GM19455 (cell line): ENCODE data around the gene LCE3A.
"Not testable (repeated sequence)": the region's sequence is repeated elsewhere in the genome, so short reads cannot be mapped to it uniquely, and the experiment has no call there.

Source experiments
- ATAC-seq: cut with Tn5 transposase; IDR thresholded peaks from one replicate; pipeline ENCODE4 v1.9.1; 2021; ENCODE audit not compliant: unreplicated experiment

The LCE3A gene, protein sequence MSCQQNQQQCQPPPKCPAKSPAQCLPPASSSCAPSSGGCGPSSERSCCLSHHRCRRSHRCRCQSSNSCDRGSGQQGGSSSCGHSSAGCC

DNA sequence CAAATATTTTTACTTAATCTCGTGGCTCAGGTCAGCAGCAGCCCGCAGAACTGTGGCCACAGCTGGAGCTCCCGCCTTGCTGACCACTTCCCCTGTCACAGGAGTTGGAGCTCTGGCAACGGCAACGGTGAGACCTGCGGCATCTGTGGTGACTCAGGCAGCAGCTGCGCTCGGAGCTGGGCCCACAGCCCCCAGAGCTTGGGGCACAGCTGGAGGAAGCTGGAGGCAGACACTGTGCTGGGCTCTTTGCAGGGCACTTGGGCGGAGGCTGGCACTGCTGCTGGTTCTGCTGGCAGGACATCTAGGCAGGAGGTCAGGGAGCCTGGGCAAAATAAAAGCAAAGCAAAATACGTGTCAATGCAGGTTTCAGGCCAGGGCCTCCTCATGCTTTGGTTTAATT, at the start of gene LCE3A:
LCE3A (minus strand) TSS at position 301 of the 400 bp plus-strand sequence; CDS start at position 301, 0 bp downstream.
- ATAC-seq, result no peak

DNA sequence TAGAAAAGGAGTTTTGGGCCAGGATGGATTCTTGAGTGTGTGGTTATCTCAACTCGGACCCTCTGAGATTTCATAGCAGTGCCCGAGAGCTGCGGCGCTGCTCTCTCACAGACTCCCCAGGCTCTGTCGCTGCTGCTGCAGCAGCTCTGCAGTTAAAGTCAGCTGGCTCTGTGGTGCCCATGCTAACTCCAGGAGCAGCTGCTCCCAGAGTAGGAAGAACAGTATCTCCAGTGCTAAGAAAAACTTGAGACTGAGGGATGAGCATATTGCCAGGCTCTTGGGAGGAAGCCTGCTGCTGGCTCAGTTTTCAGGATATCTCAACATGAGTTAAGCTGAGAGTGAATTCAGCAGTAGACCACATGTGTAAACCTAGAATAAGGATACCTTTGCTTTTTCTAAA, 44.7 kb upstream of the LCE3A start:
- no peak for ATAC-seq

DNA sequence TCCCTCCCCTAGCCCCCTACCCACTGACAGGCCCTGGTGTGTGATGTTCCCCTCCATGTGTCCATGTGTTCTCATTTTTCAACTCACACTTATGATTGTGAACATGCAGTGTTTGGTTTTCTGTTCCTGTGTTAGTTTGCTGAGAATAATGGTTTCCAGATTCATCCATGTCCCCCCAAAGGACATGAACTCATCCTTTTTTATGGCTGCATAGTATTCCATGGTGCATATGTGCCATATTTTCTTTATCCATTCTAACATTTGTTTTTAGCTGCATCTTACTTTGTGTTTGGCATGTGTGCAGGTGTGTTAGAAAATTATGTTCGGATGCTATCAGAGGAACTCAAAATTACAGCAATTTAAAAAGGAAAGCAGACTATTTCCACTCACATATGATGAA, 43.3 kb upstream of the LCE3A start:
- not testable (repeated sequence) for ATAC-seq

DNA sequence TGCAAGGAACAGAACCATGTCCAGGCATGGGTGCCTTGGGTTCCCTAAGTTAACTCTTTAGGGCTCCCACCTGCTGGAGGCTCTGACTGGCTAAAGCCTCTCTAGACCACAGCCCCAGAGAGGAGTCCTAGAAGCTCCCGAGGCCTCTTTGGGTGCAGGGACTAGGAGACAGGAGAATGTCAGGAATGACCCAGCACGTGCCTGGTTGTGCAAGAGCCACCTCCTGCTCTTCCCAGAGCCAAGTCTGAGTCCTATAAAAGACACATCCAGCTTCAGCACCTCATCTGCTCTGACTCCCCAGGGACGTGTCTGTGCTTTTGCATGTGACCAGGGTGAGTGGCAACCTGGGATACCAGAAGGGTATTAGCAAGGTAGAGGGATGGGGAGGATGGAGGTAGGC, 40.2 kb upstream of the LCE3A start, which contains the start of gene LCE2D:
LCE2D (plus strand) TSS at position 283 of the 400 bp plus-strand sequence. CDS start 726 bp downstream, outside the sequence.
- no peak for ATAC-seq

DNA sequence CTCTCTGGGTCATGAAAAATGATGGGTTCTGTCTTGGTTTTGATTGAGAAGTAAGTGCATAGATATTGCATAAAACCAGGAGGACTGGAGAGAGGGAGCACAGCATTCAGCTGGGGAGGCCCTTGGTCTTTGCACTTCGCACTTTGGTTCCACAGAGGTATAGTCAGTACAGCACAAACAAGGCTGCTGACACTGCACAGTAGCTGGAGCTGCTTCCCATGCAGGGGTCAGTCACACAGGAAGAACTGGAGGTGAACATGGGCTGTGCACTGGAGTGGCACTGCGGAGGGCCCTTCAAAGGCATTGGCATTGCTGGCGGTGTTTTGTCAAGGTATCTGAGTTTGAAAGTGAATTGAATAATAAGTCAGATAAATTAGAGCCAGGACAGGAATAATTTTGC, 35.7 kb upstream of the LCE3A start:
- no peak for ATAC-seq

DNA sequence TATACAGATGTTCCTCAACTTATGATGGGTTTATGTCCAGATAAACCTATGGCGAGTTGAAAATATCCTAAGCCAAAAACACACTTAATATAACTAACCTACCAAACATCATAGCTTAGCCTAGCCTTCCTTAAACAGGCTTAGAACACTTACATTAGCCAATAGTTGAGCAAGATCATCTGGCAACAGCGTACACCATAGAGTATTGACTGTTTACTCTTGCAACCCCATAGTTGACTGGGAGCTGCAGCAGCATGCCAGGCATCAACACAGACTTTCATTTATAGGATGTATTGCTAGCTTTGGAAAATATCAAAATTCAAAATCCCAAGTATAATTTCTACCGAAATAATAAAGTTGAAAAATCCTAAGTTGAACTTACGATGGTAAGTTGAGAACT, 34.8 kb upstream of the LCE3A start:
- ATAC-seq, result no peak

DNA sequence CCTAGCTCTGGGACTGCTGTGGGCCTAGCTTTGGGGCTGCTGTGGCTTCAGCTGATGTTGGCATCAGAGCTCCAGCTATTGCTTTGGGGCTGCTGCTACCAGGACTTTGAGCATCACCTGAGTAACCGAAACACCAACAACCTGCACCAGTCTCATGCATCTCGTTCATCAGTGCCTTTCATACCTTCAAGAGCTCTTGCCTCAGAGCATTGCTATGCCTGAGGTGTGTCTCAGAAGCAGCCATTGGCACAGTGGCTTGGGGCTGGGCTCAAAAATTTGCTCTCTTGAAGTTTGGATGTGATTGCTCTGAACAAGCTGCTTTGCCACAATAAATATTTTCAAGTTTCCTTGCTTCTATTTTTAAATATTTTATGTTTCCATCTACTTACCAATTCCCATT, 33.6 kb upstream of the LCE3A start:
- no peak for ATAC-seq

DNA sequence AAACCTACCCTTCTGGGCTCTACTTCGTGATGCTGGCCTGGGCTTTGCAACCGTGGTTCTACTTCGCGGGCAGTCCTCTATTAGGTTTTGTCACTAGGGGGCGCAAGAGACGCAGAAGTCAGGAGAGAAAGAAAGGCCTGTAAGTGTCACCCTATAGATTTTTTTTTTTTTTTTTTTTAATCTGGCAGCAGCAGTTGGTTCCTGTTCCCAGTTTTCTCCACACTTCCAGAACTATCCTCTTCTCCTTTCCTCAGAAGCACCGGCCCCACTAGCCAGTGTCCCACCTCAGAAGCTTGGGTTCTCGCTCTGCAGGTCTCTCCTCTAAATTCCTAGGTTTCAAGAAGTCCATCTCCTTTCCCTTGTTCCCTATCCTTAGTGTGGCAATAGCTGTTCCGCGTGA, 31.2 kb upstream of the LCE3A start:
- no peak for ATAC-seq

DNA sequence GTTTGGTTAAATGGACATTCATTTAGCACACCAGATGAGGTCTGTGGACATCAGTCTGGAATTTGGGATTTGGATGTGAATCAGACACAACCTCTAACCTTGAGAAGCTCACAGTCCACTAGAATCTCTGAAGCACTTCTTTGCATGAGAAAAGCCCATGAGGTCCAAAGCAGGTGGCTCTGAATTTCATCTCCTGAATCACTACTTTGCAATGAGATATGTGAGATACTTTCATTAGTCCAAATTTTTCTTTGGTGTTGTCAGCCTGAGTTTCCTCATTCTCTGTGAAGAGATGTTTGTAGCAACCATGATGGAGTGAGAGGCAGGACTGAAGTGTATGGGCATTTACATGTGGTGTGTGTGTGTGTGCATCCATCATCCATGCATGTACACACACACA, 23.8 kb upstream of the LCE3A start:
- no peak for ATAC-seq

DNA sequence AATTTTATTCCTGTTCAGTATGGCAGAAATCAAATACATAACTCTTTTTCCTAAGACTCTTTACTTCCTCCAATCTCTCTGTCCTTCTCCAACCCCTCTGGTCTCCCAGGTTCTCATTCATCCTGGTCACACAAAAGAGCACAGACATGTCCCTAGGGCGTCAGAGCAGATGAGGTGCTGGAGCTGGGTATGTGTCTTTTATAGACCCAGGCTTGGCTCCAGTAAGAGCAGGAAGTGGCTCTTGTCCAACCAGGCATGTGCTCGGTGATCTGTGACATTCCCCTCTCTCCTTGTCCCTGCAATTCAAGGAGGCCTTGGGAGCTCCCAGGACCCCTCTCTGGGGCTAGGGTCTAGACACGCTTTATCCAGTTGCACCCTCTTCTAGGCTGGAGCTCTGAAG, 22.2 kb upstream of the LCE3A start:
- no peak for ATAC-seq

DNA sequence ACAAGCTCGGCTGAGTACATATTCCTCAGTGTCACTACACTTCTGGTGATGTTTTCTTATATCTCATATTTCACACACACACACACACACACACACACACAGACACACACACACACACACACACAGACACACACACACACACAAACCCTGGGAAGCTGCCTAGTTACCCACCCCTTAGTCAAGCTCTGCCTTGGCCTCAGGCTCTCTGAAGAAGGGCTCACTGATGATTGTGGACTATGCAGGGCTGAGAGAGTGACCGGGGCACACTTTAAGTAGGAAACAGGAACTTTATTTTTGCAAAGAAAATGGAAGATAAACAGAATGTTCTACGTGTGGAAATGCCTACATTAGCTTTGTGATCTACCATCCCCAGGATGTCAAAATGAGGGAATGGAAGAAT, 21.0 kb upstream of the LCE3A start:
- no peak for ATAC-seq

DNA sequence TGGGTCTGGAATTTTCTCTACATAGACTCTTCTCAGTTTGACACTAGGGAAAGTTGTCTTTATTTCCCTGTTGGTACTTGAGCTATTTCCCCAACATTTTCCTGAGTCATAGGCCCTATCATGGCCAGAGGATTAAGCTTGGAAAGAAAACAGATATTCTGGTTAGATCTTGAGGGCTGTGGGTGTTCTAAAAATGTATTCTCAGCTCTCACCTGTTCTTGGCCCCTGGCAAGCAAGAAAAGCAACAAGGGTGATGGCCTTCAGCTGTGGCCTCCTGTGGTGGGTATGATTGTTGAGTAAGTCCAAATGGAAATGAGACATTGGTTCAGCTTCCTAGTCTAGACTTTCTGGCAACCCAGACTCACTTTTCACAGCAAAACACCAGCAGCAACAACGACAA, 17.4 kb upstream of the LCE3A start:
- no peak for ATAC-seq

DNA sequence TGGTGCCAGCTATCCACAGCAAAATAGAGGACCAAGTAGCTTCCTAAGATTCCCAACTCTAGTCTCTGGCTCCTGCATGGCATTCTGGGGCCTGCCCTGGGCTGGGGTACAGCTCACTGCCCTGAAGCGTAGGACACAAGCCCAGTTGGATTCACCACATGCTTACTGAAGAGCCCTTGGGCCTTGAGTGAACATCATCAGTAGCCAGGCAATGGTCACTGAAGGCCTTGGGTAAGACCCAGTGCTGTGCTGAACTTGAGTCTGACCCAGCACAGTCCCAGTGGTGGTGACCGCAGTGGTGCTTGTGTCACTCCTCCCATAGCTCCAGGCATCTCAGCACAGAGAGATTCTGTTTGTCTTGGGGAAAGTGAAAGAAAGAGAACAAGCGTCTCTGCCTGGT, 7.7 kb upstream of the LCE3A start:
- no peak for ATAC-seq

DNA sequence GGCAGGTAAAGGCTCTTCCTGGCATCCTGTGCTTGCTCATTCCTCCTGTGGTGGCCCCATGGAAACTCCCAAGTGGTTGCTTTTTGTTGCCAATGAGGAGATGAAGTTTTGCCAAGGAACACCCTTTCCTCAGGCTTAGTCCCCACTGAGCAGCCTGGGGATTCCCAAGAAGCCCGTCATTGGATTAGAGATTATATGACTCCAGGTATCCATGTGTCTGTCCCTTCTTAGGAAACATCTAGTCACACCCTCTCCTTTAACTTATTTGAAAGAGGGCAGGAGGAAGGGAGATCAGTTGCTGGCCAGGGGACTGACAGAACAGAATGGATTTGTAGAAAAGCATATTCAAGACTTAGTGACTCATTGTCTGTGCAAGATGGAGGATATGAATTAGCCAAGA, 3.8 kb upstream of the LCE3A start:
- no peak for ATAC-seq

DNA sequence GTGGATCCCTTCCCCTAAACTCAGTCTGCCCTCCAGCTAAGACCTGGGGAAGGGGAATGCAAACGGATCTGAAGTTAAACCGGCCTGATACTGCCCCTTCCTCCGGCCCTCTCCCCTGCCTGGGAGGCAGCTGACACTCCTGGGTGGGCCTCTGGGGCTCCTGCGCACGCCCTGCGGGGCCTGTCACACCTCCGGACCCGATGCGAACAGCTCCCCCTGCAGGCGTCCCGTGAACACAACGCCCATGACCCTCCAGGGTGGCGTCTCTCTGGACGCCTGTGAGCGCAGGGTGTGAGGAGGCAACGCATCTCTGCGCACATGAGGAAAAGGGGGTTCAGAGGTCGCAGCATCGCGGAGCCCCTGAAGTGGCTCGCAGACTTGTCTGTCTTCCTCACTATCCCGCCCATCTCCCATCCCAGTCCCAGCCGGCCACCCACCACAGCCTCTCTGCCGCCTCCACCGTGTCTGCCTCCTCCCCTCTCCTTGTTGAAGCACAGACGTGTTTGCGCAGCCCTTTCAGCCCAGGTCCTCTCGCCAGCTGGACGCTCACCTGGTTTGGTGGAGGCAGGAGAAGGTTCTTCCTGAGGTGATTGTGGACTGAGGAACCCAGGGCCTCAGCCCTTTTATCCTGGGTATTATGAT, 421 bp upstream of the LCE3A start:
- ATAC-seq, result no peak

DNA sequence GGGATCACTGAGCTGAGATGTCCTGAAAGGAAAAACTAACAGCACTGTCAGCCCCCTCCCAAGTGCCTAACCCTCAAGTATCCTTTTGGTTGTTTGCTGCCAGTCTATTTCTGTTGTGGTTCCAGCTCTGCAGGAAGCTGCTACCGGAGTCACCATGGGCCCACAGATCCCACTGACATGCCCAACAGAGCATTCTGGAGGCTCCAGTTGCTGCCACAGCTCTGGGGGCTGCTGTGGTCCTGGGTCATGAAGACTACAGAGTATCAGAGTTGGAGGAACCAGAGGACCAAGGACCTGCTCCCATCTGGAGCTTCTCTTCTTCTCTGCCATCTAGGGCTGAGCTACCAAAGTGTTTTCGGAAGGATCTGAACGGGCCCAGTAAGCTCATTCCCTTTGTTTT, 910 bp downstream of the LCE3A start:
- ATAC-seq, result no peak

DNA sequence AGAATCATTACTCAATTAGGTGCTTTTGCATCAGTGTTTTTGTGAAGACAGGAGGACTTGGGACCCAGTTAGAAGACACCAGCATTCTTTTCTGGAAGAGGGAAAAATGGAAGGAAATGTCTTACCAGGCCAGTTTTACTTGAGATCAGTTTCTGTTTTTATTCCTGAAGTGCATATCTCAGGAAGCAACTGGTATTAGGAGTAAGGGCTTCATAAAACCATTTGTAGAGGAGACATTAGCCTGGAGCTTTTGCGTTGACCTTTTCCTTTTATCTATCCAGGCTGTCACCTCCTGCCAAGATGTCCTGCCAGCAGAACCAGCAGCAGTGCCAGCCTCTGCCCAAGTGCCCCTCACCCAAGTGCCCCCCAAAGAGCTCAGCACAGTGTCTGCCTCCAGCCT, 9.4 kb downstream of the LCE3A start, which contains the start of gene LCE3B:
LCE3B (plus strand) TSS at position 301 of the 400 bp plus-strand sequence; CDS start at position 301, 0 bp downstream.
- ATAC-seq, result no peak

DNA sequence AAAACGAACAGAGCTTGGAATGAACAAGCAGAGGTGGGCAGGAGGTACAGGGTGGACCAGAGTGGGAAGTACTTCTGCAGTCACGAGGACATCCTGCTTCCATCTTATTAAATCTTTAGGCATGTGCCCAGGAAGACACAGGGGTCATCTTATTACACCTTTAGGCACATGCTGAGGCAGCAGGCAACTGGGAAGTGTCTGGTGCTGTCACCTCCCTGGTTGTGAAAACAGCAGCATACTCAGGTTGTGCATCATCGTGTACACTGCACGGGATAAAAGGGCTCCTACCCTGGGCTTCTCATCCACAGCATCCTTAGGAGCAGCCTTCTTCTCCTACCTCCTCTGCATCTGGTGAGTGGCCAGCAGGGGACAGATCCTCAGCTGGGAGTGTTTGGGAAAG, 23.0 kb downstream of the LCE3A start, which contains the start of gene LCE3C:
LCE3C (plus strand) TSS at position 301 of the 400 bp plus-strand sequence. CDS start 498 bp downstream, outside the sequence.
- no peak for ATAC-seq

DNA sequence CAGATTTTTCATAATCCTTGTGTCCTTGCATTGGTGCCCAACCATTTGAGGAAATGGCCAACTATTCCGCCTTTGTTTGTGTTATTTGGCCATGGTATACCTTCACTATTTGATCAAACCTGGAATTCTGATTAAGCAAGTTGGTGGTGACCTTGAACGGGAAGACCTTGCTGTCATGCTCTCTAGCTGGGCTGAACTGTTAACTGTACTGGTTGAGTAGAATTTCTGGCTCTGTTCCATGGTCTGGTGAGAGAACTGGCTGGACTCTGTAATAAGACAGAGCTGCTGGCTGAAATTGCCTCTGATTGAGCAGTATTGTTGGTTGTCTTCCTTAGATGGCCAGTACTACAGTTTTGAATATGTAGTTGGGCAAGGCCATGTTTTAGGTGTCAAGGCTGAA, 25.9 kb downstream of the LCE3A start:
- ATAC-seq, result no peak

DNA sequence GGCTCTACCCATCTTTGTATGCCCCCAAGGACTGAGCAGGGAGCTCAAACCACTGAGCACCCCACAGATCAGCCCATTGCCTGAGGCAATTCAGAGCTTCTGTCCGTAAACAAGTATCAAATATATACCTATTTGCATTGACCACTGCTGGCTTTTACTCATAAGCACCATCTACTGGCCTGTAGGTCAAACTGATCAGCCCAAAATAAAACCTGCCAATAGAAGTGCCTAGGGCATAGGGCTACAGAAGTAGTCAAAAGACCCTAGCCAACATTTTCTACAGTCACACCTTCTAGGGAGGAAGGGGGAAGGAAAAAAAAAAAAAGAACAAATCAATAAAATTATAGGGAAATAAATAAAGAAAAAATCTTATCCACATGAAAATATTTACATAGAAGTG, 37.3 kb downstream of the LCE3A start:
- ATAC-seq, result no peak

DNA sequence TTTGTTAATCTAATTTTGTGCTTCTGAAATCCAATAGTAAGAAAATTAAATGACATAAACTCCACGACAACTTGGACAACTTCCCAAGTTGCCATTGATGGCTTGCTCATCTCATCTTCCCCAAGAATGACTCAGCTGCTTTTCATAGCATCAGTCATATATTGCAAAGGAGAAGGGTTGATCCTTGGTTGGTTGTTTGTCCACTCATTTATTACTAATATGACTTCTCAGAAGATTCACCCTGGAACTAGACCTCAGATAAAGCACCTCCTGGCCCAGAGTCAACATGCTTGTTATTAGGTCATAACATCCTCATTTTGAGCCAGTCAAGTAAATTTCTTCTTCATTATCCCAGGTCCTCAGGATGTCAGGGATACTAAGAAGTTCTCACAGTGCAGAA, 40.3 kb downstream of the LCE3A start:
- ATAC-seq, result no peak

DNA sequence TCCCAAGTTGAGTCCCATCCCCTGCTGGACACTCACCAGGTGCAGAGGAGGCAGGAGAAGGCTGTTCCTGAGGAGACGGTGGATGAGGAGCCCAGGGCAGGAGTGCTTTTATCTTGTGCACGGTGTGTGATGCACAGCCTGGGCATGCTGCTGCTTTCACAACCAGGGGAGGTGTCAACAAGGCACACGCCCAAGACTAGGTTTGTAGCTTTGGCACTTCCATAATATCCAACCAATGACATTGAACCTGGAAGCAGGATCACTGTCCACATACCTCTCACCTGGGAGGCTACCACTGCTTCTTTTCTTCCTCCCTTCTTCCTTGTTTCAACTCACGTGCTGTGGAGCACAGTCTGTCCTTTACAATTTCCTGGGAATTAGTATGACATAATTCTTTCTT, 42.5 kb downstream of the LCE3A start, which contains the start of gene LCE3D:
LCE3D (minus strand) TSS at position 84 of the 400 bp plus-strand sequence. CDS start 580 bp downstream, outside the sequence.
- no peak for ATAC-seq

DNA sequence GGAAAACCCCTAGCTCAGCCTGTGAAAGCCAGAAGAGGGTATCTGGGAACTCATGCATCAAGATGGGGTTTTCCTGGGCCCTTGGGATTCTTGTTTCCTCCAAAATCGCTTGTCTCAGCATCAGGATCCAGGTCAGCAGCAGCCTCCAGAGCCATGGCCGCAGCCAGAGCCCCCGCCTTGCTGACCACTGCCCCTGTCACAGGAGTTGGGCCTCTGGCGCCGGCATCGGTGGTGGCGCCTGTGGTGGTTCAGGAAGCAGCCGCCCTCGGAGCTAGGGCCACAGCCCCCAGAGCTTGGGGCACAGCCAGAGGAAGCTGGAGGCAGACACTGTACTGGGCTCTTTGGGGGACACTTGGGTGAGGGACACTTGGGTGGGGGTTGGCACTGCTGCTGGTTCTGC, 43.4 kb downstream of the LCE3A start:
- not testable (repeated sequence) for ATAC-seq
